ENCODE data around the gene IL22RA1.

IL22RA1 gene

GRCh38 chr1:24103879-24104278 lies 39.1 kb downstream of the IL22RA1 start:
- no peaks in the 10 kb centered on the region for H3K36me3 ChIP-seq (ENCODE audit: low read length)
- H3K9me3 ChIP-seq (ENCODE audit: insufficient read depth, low read length), result no peaks in the 10 kb centered on the region
- no peaks in the 10 kb centered on the region for H3F3A ChIP-seq (ENCODE audit: insufficient read depth)
- H3K4me3 ChIP-seq (ENCODE audit: insufficient read depth, low read length, poor library complexity, severe bottlenecking), result no peak overlapping the region
- TF ChIP-seq EZH2phosphoT487 (conservative IDR thresholded peaks at IDR 0.05; ENCODE audit: low read length), result no peak
- TF ChIP-seq CTCF (IDR thresholded peaks at IDR 0.05; ENCODE audit: insufficient read depth, low read length, poor library complexity, severe bottlenecking), result no peak
- H2AFZ ChIP-seq (ENCODE audit: low read depth, low read length, severe bottlenecking), result no peak overlapping the region
- H3K4me2 ChIP-seq (ENCODE audit: low read depth, low read length, poor library complexity, severe bottlenecking), result no peak overlapping the region
- no peak overlapping the region for H3K9ac ChIP-seq (ENCODE audit: low read length)
- H3K27me3 ChIP-seq (ENCODE audit: low read length), result no peaks in the 10 kb centered on the region
- H4K20me1 ChIP-seq (ENCODE audit: low read depth, low read length), result no peaks in the 10 kb centered on the region
- H3K9me2 ChIP-seq (replicated peaks; ENCODE audit: insufficient read depth, low read length), result no peaks in the 10 kb centered on the region
- no peak overlapping the region for H3K27ac ChIP-seq (ENCODE audit: low read depth, low read length)
- H3K79me2 ChIP-seq (ENCODE audit: insufficient read depth, low read length), result no peaks in the 10 kb centered on the region

GRCh38 chr1:24103408-24103807 lies 39.5 kb downstream of the IL22RA1 start:
- no peaks in the 10 kb centered on the region for H3K79me2 ChIP-seq (ENCODE audit: insufficient read depth, low read length)
- no peak overlapping the region for H3K4me2 ChIP-seq (ENCODE audit: low read depth, low read length, poor library complexity, severe bottlenecking)
- H3K9me3 ChIP-seq (ENCODE audit: insufficient read depth, low read length), result no peaks in the 10 kb centered on the region
- no peak overlapping the region for H3K9ac ChIP-seq (ENCODE audit: low read length)
- no peaks in the 10 kb centered on the region for H3K27me3 ChIP-seq (ENCODE audit: low read length)
- no peaks in the 10 kb centered on the region for H3F3A ChIP-seq (ENCODE audit: insufficient read depth)
- H4K20me1 ChIP-seq (ENCODE audit: low read depth, low read length), result no peaks in the 10 kb centered on the region
- H2AFZ ChIP-seq (ENCODE audit: low read depth, low read length, severe bottlenecking), result no peak overlapping the region
- H3K9me2 ChIP-seq (replicated peaks; ENCODE audit: insufficient read depth, low read length), result no peaks in the 10 kb centered on the region
- TF ChIP-seq EZH2phosphoT487 (conservative IDR thresholded peaks at IDR 0.05; ENCODE audit: low read length), result no peak
- no peak for TF ChIP-seq CTCF (IDR thresholded peaks at IDR 0.05; ENCODE audit: insufficient read depth, low read length, poor library complexity, severe bottlenecking)
- H3K4me3 ChIP-seq (ENCODE audit: insufficient read depth, low read length, poor library complexity, severe bottlenecking), result no peak overlapping the region
- no peak overlapping the region for H3K27ac ChIP-seq (ENCODE audit: low read depth, low read length)
- H3K36me3 ChIP-seq (ENCODE audit: low read length), result no peaks in the 10 kb centered on the region

DNA sequence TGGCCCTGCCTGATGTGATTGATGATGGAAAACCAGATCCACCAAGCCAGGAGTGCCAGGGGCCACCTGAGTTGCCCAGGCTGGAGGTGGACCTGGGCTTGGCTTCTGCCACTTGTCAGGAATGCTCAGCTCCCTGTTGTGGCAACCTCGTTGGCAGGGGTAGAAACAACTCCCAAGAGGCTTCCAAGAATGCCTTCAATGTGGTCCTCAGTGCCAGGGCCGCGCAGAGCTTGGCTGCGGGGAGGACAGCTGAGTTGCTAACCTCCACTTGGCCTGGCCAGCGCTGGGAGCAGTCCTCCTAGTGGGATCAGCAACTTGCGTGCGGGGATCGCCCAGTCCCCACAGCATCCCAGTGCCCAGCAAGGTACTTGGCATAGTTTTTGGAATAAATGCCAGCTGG lies 40.0 kb downstream of the IL22RA1 start:
- no peaks in the 10 kb centered on the region for H3K27me3 ChIP-seq (ENCODE audit: low read length)
- no peak overlapping the region for H3K4me3 ChIP-seq (ENCODE audit: insufficient read depth, low read length, poor library complexity, severe bottlenecking)
- no peaks in the 10 kb centered on the region for H3K9me3 ChIP-seq (ENCODE audit: insufficient read depth, low read length)
- no peak overlapping the region for H2AFZ ChIP-seq (ENCODE audit: low read depth, low read length, severe bottlenecking)
- H3K9ac ChIP-seq (ENCODE audit: low read length), result no peak overlapping the region
- H3K9me2 ChIP-seq (replicated peaks; ENCODE audit: insufficient read depth, low read length), result no peaks in the 10 kb centered on the region
- no peak for TF ChIP-seq EZH2phosphoT487 (conservative IDR thresholded peaks at IDR 0.05; ENCODE audit: low read length)
- TF ChIP-seq CTCF (IDR thresholded peaks at IDR 0.05; ENCODE audit: insufficient read depth, low read length, poor library complexity, severe bottlenecking), result no peak
- H3K4me2 ChIP-seq (ENCODE audit: low read depth, low read length, poor library complexity, severe bottlenecking), result no peak overlapping the region
- H3K36me3 ChIP-seq (ENCODE audit: low read length), result no peaks in the 10 kb centered on the region
- no peak overlapping the region for H3K27ac ChIP-seq (ENCODE audit: low read depth, low read length)
- no peaks in the 10 kb centered on the region for H4K20me1 ChIP-seq (ENCODE audit: low read depth, low read length)
- H3K79me2 ChIP-seq (ENCODE audit: insufficient read depth, low read length), result no peaks in the 10 kb centered on the region
- no peaks in the 10 kb centered on the region for H3F3A ChIP-seq (ENCODE audit: insufficient read depth)
